Keratinocyte (primary cell): Measurements from ENCODE around the gene ALPK1.

ENCODE experiments used
- EZH2 ChIP-seq: IDR thresholded peaks from one replicate; pipeline ENCODE4 v1.6.1; 2012; ENCODE audit warnings: inconsistent platforms, mild to moderate bottlenecking, low read length, moderate library complexity
- TF ChIP-seq, protein P1 (sequence below), 3 experiments: IDR thresholded peaks in 1 of 3; conservative IDR thresholded peaks in 1 of 3; optimal IDR thresholded peaks in 1 of 3; 2 replicates in 2 of 3; 3 replicates in 1 of 3; pipeline versions ENCODE3 to v1.5.1; 2011; ENCODE audit warnings: low read length in 3 of 3, mild to moderate bottlenecking in 3 of 3, moderate library complexity in 2 of 3, control low read depth in 1 of 3, inconsistent platforms in 1 of 3; ENCODE audit not compliant: insufficient read depth in 2 of 3; ENCODE audit errors: extremely low read depth in 1 of 3

GRCh38 chr4:112270640-112271421, 26.3 kb upstream of the ALPK1 start:
- TF ChIP-seq, protein P1, sequence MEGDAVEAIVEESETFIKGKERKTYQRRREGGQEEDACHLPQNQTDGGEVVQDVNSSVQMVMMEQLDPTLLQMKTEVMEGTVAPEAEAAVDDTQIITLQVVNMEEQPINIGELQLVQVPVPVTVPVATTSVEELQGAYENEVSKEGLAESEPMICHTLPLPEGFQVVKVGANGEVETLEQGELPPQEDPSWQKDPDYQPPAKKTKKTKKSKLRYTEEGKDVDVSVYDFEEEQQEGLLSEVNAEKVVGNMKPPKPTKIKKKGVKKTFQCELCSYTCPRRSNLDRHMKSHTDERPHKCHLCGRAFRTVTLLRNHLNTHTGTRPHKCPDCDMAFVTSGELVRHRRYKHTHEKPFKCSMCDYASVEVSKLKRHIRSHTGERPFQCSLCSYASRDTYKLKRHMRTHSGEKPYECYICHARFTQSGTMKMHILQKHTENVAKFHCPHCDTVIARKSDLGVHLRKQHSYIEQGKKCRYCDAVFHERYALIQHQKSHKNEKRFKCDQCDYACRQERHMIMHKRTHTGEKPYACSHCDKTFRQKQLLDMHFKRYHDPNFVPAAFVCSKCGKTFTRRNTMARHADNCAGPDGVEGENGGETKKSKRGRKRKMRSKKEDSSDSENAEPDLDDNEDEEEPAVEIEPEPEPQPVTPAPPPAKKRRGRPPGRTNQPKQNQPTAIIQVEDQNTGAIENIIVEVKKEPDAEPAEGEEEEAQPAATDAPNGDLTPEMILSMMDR (optimal IDR thresholded peaks at IDR 0.05 in 1 of 3, IDR thresholded peaks at IDR 0.05 in 1 of 3, conservative IDR thresholded peaks at IDR 0.05 in 1 of 3; ENCODE audit: extremely low read depth in 1 of 3, insufficient read depth in 2 of 3, low read length in 3 of 3), result no peak
- no peak for TF ChIP-seq EZH2
